HG02852 (cell line): Measurements from ENCODE around the gene MPO.

Experiments used
- ATAC-seq: cut with Tn5 transposase; IDR thresholded peaks from one replicate; pipeline ENCODE4 v1.9.1; 2021; ENCODE audit warnings: mild to moderate bottlenecking, moderate library complexity; ENCODE audit not compliant: unreplicated experiment

MPO gene

DNA sequence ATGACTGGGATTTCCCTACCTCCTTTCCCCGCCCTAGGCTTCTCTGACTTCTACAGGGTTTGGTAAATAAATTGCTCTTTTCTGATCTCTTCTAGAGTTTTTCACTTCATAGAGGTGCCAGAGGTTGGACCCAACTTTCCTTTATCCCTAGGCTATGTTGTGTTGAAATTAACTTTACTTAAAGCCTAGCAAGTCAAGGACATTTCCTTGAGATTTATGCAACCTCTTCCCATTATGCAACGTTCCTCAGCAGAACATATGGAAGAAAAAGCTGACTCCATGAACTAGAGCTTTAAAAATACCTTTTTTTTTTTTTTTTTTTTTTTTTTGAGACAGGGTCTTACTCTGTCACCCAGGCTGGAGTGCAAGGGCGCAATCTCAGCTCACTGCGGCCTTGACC lies 15.5 kb downstream of the MPO start:
- no peak for ATAC-seq

DNA sequence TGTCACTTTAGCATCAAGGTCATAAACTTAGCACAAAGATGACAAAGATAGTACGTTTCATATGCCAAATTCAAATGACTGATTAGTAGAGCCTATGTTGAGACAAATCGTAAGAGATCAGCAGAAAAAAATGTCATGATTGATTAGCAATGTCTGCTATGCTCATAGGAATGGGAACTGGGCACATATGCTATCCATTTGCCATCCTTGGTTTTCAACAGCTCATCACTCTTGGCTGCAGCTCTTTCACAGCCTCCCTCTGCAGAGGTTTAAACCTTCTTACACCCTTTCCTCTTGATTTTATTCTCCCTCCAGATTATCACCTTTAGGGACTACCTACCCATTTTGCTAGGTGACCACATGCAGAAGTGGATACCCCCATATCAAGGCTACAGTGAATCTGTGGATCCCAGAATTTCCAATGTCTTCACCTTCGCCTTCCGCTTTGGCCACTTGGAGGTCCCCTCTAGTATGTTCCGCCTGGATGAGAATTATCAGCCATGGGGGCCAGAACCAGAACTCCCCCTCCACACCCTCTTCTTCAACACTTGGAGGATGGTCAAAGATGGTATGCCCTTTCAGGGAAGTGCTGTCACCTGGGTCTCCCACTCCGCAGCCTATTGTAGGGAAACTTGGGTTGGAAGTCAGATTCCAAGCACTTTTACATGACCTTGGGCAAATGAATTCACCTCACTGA lies 16.2 kb downstream of the MPO start:
- no peak for ATAC-seq

DNA sequence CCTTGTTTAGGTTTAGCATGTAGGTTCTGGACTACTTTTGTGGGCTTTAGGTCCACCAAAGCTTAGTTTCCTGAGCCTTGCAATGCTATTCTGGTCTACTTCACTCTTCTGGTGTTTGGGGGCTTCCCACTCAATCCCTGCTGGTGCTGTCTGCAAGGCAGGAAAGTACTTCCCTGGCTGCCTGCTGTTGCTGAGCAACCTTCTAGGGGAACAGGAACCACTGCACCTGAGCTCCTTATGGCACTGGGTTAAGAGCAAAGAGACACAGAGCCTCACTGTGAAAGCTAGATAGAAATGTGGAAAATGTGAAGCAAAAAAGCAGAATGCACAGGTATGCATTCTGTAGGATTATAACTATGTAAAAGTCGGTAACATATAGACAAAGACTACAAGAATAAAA lies 17.0 kb downstream of the MPO start:
- ATAC-seq: no peak

DNA sequence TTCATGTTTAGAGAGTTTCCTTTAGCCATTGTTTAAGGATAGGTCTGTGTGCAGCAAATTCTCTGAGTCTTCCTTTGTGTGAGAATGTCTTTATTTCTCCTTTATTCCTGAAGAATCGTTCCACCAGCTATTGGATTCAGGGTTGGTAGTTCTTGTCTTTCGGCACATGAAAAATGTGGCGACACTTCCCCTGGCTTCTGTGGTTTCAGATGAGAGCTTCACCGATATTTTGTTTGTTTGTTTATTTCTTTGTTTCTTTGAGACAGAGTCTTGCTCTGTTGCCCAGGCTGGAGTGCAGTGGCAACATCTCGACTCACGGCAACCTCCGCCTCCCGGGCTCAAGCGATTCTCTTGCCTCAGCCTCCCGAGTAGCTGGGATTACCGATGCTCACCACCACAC lies 18.6 kb downstream of the MPO start:
- no peak for ATAC-seq

GRCh38 chr17:58254803-58255202 lies 25.9 kb downstream of the MPO start:
- no peak for ATAC-seq

GRCh38 chr17:58253082-58253481 lies 27.7 kb downstream of the MPO start:
- no peak for ATAC-seq

- ATAC-seq: no peak
Measured at GRCh38 chr17:58252141-58252540, 28.6 kb downstream of the MPO start.

GRCh38 chr17:58250344-58251011 lies 30.3 kb downstream of the MPO start:
- ATAC-seq: no peak

GRCh38 chr17:58249270-58250133 lies 31.2 kb downstream of the MPO start:
- ATAC-seq: peak; percentile 73

DNA sequence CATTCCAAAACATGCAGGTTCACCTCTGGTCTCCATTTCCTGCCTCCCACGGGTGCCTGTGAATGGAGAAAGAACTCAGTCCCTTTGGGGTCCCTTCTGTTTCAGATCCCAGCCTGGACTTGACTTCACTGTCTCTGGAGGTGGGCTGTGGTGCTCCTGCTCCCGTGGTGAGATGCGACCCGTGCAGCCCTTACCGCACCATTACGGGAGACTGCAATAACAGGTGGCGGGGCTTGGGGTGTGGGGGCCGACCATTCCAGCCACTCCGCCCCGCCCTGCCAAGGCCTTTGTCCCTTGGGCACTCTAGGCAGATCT lies 31.8 kb downstream of the MPO start:
- ATAC-seq: no peak

- ATAC-seq: no peak
Measured at GRCh38 chr17:58247511-58248363, 33.0 kb downstream of the MPO start.

DNA sequence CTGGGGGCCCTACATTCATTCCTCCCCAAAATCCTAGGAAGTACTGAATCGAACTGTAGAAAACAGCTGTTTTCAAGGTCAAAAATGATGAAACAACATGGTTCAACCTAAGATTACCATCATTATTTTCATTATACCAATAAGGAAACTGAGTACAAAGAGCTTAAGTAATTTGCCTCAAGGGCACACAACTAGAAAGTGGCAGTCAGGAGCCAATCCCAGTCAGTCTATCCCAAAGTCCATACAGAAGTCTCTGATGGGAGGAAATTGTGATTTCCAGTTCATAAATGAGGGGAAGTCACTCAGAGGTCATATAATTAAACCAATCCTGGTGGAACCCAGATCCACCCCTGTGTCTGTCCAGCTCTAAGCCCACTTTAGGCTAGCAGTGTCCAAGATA lies 34.0 kb downstream of the MPO start:
- ATAC-seq: no peak

- ATAC-seq: no peak
Measured at GRCh38 chr17:58246104-58246740, 34.5 kb downstream of the MPO start.

DNA sequence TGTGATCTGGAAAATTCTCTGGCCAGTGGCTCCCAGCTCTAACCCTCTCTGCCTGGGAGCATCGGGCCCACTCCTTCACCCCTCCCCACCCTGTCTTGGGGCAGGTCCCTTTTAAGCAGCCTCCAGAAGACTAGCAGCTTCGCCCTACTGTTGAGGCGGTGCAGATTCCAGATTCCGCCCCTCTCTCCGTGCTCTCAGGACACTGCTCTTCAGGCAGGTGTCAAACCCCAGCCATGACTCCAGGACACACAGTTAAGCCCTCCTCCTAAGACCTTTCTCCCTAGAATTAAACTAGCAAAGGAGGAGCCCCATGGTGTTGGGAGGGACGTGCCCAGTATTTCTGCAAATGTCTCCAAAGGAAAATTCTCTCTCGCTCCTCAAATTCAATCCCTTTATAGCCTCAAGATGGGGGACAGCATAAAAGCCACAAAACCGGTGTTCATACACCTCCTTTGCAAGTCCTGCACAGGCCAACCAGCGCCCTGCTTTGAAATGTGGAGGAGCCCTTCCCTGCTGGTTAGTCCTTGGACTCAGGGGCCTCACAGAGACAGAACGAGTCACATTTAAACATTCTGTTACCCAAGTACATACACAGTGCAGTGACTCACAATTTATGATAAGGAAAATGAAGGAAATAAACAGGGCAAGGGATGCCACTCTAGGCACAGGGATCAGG lies 35.2 kb downstream of the MPO start:
- ATAC-seq: no peak

DNA sequence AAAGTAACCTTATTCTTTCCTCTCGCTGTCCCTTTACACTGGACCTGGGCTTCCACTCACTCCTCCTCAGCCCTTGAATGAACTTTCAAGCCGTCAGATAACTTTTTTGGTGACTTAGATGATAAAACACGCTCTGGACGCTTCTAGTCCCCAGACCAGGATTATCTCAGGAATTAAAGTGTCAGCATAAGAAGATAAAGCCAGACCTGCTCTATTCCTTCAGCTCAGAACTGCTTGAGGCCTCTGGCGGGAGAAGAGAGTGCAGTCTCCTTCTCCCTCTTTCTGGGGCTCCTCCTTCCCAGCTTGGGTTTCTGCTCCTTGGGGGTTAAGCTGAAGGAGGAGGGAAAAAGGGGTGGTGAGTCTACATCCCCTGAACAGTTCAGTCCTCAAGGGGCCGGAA lies 35.8 kb downstream of the MPO start:
- ATAC-seq: no peak

DNA sequence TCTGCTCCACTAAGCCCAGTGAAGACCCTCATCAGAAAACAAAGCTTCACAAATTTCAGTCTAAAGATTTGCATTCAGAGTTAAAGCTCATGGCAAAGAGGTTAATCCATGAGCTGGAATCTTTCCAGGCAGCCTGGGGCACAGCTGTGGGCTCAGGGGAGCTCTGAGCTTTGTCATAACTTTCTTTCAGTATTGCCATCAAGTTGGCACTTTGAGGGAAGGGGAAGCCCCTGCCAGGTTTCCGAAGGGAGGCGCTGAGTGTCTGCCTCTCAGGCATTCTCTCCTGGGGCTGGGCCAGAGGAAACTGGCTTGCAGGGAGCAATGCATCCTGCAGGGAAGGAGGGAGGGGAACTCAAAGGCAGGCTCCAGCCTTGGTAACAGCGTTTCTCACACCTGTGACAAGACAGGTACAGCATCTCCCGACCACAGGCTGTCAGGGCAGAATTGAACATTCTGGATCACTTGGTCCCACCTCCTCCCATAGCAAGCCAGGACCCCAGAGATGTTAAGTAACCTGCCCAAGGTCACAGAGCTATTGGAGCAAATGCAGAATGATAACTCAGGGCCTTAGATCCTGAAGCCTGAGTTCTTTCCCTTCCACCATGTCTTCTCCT lies 38.5 kb downstream of the MPO start:
- no peak for ATAC-seq

DNA sequence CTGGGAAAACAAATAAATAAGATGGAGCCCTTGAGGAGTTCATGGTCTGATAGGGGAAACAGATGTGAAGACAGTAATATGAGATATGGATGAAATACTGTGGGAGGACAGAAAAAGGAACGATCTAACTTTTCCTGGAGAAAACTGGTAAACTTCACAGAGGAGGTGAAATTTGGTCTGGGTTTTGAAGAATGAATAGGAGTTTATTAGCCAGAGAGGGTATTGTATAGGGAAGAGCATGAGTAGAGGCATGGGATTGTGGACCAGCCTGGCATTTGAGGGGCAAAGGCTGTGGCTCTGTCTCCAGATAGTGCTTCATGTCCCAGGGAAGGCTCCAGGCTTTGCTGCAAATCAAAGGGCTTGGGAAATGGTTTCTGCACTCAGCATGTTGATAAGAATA lies 40.7 kb downstream of the MPO start:
- ATAC-seq: no peak

GRCh38 chr17:58238147-58238634 lies 42.5 kb downstream of the MPO start, which contains the start of gene LPO:
LPO (plus strand) TSS chr17:58238584; CDS start chr17:58242980, 4,396 bp downstream.
- ATAC-seq: no peak

- ATAC-seq: no peak
Measured at GRCh38 chr17:58236394-58236793, 44.3 kb downstream of the MPO start.
